GM12892 (cell line): ENCODE results near the gene ZNF200.

Experiments
- DNase-seq: peaks from one replicate; pipeline ENCODE4 v3.0.0; 2011; ENCODE audit not compliant: insufficient read length
- FAIRE-seq: peaks from 2 replicates; lab custom pipeline; 2011; peaks lifted over from hg19 to GRCh38; lab: Jason Lieb, UNC
- POLR2A ChIP-seq: IDR thresholded peaks from 2 replicates; pipeline ENCODE4 v1.6.1; 2011; ENCODE audit warnings: low read depth, low read length, control low read depth
- POLR2AphosphoS5 ChIP-seq: IDR thresholded peaks from 2 replicates; pipeline ENCODE4 v1.6.1; 2011; ENCODE audit warnings: low read depth, low read length, control low read depth
- TAF1 ChIP-seq: IDR thresholded peaks from 2 replicates; pipeline ENCODE4 v1.6.1; 2011; ENCODE audit warnings: low read depth, mild to moderate bottlenecking, control low read depth, low read length, borderline replicate concordance

The ZNF200 gene

GRCh38 chr16:3266873-3267537, 32.0 kb upstream of the ZNF200 start:
- no peak for TF ChIP-seq POLR2A
- TF ChIP-seq POLR2AphosphoS5 = no peak
- TF ChIP-seq TAF1 = no peak
- FAIRE-seq (no peak), DNase-seq (no peak)

GRCh38 chr16:3264137-3265036, 29.4 kb upstream of the ZNF200 start:
- FAIRE-seq (peak; percentile 96), DNase-seq (peak; percentile 92)
- TF ChIP-seq POLR2AphosphoS5 (peak; percentile 73), POLR2A (peak; percentile 82), TAF1 (no peak)

- FAIRE-seq = no peak
- no peak for DNase-seq
- TF ChIP-seq TAF1 = no peak
- TF ChIP-seq POLR2AphosphoS5 = no peak
- no peak for TF ChIP-seq POLR2A
Measured at GRCh38 chr16:3262517-3262916, 27.6 kb upstream of the ZNF200 start.

GRCh38 chr16:3259836-3260235, 24.9 kb upstream of the ZNF200 start:
- DNase-seq (no peak), FAIRE-seq (no peak)
- TF ChIP-seq POLR2A (no peak), POLR2AphosphoS5 (no peak), TAF1 (no peak)

GRCh38 chr16:3256866-3257465, 22.0 kb upstream of the ZNF200 start:
- no peak for DNase-seq
- FAIRE-seq = no peak
- TF ChIP-seq POLR2A (no peak), POLR2AphosphoS5 (no peak), TAF1 (no peak)

GRCh38 chr16:3256146-3256865, 21.3 kb upstream of the ZNF200 start, which contains the start of gene MEFV:
MEFV (minus strand) TSS chr16:3256633; CDS start chr16:3256587, 46 bp downstream.
- FAIRE-seq = no peak
- DNase-seq = no peak
- TF ChIP-seq POLR2AphosphoS5 = no peak
- TF ChIP-seq POLR2A = no peak
- no peak for TF ChIP-seq TAF1

GRCh38 chr16:3254309-3254708, 19.4 kb upstream of the ZNF200 start:
- DNase-seq (no peak), FAIRE-seq (no peak)
- TF ChIP-seq TAF1 (no peak), POLR2AphosphoS5 (no peak), POLR2A (no peak)

- no peak for FAIRE-seq
- TF ChIP-seq POLR2A (no peak), TAF1 (no peak), POLR2AphosphoS5 (no peak)
- no peak for DNase-seq
Measured at GRCh38 chr16:3252967-3253366, 18.0 kb upstream of the ZNF200 start.

GRCh38 chr16:3249451-3249850, 14.5 kb upstream of the ZNF200 start:
- FAIRE-seq (no peak), DNase-seq (no peak)
- no peak for TF ChIP-seq TAF1
- no peak for TF ChIP-seq POLR2AphosphoS5
- TF ChIP-seq POLR2A = no peak

GRCh38 chr16:3249020-3249419, 14.1 kb upstream of the ZNF200 start:
- DNase-seq (no peak), FAIRE-seq (no peak)
- TF ChIP-seq POLR2AphosphoS5 (no peak), POLR2A (no peak), TAF1 (no peak)

- TF ChIP-seq POLR2A (no peak), TAF1 (no peak), POLR2AphosphoS5 (no peak)
- no peak for DNase-seq
- no peak for FAIRE-seq
Measured at GRCh38 chr16:3248596-3248995, 13.6 kb upstream of the ZNF200 start.
